Endodermal cell (in vitro differentiated cells): Measurements from ENCODE around the gene OR4D1. TPM values are rescaled to one million over a fixed set of nuclear protein-coding genes. Genes with fewer than 3 reads are reported as not detected.
"Not testable (repeated sequence)": the region's sequence is repeated elsewhere in the genome, so short reads cannot be mapped to it uniquely, and the experiment has no call there.

ENCODE experiments used
- DNase-seq: peaks from one replicate; pipeline ENCODE4 v3.0.0-alpha.2; 2017
- H3K27ac ChIP-seq: 2 replicates; pipeline ENCODE4 v1.5.1; 2013; ENCODE audit warnings: mild to moderate bottlenecking, low read depth, low read length, moderate library complexity
- H3K27me3 ChIP-seq: 2 replicates; pipeline ENCODE4 v1.6.1; 2013; ENCODE audit warnings: mild to moderate bottlenecking, low read length, moderate library complexity; ENCODE audit not compliant: insufficient read depth, control insufficient read depth, poor library complexity, severe bottlenecking
- H3K36me3 ChIP-seq: 2 replicates; pipeline ENCODE4 v1.7.0; 2013; ENCODE audit warnings: mild to moderate bottlenecking, low read length, moderate library complexity; ENCODE audit not compliant: control insufficient read depth, insufficient read depth
- H3K4me1 ChIP-seq: one replicate; pipeline ENCODE4 v1.7.0; 2013; ENCODE audit warnings: low read length; ENCODE audit not compliant: control insufficient read depth, insufficient read depth
- H3K4me3 ChIP-seq: 2 replicates; pipeline ENCODE4 v1.5.1; 2013; ENCODE audit warnings: mild to moderate bottlenecking, low read length, moderate library complexity
- H3K9ac ChIP-seq: 2 replicates; pipeline ENCODE4 v1.6.1; 2013; ENCODE audit warnings: mild to moderate bottlenecking, low read length, moderate library complexity; ENCODE audit not compliant: poor library complexity, severe bottlenecking; ENCODE audit errors: extremely low read depth
- H3K9me3 ChIP-seq: 2 replicates; pipeline ENCODE4 v1.6.1; 2013; ENCODE audit warnings: mild to moderate bottlenecking, low read length, moderate library complexity; ENCODE audit not compliant: control insufficient read depth
- H3K27ac Mint-ChIP-seq: 2 replicates; pipeline ENCODE4 v1.8.0; 2020; ENCODE audit warnings: mixed read lengths
- H3K27me3 Mint-ChIP-seq: 2 replicates; pipeline ENCODE4 v1.8.0; 2021; ENCODE audit warnings: mild to moderate bottlenecking, mixed read lengths; ENCODE audit not compliant: insufficient read depth
- H3K36me3 Mint-ChIP-seq: 2 replicates; pipeline ENCODE4 v1.8.0; 2020; ENCODE audit warnings: low read depth, mixed read lengths
- H3K4me1 Mint-ChIP-seq: 2 replicates; pipeline ENCODE4 v1.8.0; 2020; ENCODE audit warnings: mixed read lengths
- H3K4me3 Mint-ChIP-seq: 2 replicates; pipeline ENCODE4 v1.8.0; 2020; ENCODE audit warnings: mild to moderate bottlenecking, moderate library complexity, mixed read lengths
- H3K9me3 Mint-ChIP-seq: 2 replicates; pipeline ENCODE4 v1.8.0; 2020; ENCODE audit warnings: mild to moderate bottlenecking, mixed read lengths
- CTCF ChIP-seq: fragments of 200-600 bp; sonication (generic); conservative IDR thresholded peaks from 2 replicates; pipeline ENCODE4 v1.5.0; 2021; ENCODE audit warnings: antibody characterized with exemption, mild to moderate bottlenecking
- WGBS, 2 experiments: methylation state at CpG; one replicate each; pipeline versions ENCODE4 v1.1.5 to v1.1.7; 2013; ENCODE audit warnings: missing lambda C conversion rate in 2 of 2, mixed read lengths in 1 of 2; ENCODE audit not compliant: insufficient coverage in 1 of 2, insufficient read length in 1 of 2; 5-methylcytosine and 5-hydroxymethylcytosine counted together
- long read RNA-seq, 4 experiments: library from polyadenylated mRNA in 2 of 4; library from RNA in 1 of 4; library from capped mRNA in 1 of 4; stranded (forward) in 3 of 4; unstranded in 1 of 4; transcript quantifications; one replicate each; pipeline ENCODE4 v2.0.0, GENCODE V29; 2020 to 2021; ENCODE audit warnings: inconsistent platforms in 1 of 4
- polyA plus RNA-seq, 2 experiments: library from polyadenylated mRNA; stranded (reverse); fragments of 50-300 nt; gene quantifications; one replicate each; pipeline ENCODE4 v1.2.3, GENCODE V29; 2013
- total RNA-seq, 2 donors: library from RNA; stranded (reverse); fragmentation: NEBNext Ultra II Directional in 1 of 2; extraction: Animal tissue kit (Norgen Biotek cat#: 25700) in 1 of 2; gene quantifications; 2 replicates in 1 of 2; 3 replicates in 1 of 2; pipeline ENCODE4 v1.2.1, GENCODE V29; 2021

Gene OR4D1
- under 1 TPM; 0.07 to 0.22 TPM for total RNA-seq
- 0.04 TPM for polyA plus RNA-seq (2013, experiment 1 of 2)
- 0.04 TPM for polyA plus RNA-seq (2013, experiment 2 of 2)
- long read RNA-seq, experiment 1, result 0 reads
- long read RNA-seq, experiment 2, result 0 reads
- long read RNA-seq, experiment 3, result 0 reads
- long read RNA-seq, experiment 4, result 0 reads

- Histone ChIP-seq H3K9me3 (peaks cover 18% of the 10 kb centered on the region), H3K27ac (no peak within 1 kb of the TSS), H3K9ac (no peak within 1 kb of the TSS), H3K4me3 (no peak within 1 kb of the TSS), H3K36me3 (no peaks in the 10 kb centered on the region), H3K4me1 (no peaks in the 10 kb centered on the region), H3K27me3 (peaks cover 60% of the 10 kb centered on the region)
- no peak for TF ChIP-seq CTCF
- DNase-seq, result no peak
- peaks cover 19% of the 10 kb centered on the region for H3K9me3 Mint-ChIP-seq
- no peak within 1 kb of the TSS for H3K27ac Mint-ChIP-seq
- H3K36me3 Mint-ChIP-seq, result no peaks in the 10 kb centered on the region
- 79 to 82% methylated on average over 1 of the region's 1 CpG for WGBS, 2 experiments
- no peaks in the 10 kb centered on the region for H3K4me1 Mint-ChIP-seq
- H3K27me3 Mint-ChIP-seq, result peaks cover 60% of the 10 kb centered on the region
- H3K4me3 Mint-ChIP-seq, result no peak within 1 kb of the TSS
Observed at GRCh38 chr17:58147930-58148434, at the start of gene OR4D1. Gene OR4D1 (plus strand): TSS chr17:58148384. CDS start chr17:58155154, 6,770 bp downstream.

- Mint-ChIP-seq H3K4me1 (no peaks in the 10 kb centered on the region), H3K27me3 (no peaks in the 10 kb centered on the region), H3K36me3 (no peaks in the 10 kb centered on the region), H3K27ac (no peak overlapping the region), H3K9me3 (no peaks in the 10 kb centered on the region), H3K4me3 (no peak overlapping the region)
- no peak for DNase-seq
- Histone ChIP-seq H3K4me1 (no peaks in the 10 kb centered on the region), H3K4me3 (no peak overlapping the region), H3K27ac (no peak overlapping the region), H3K27me3 (no peaks in the 10 kb centered on the region), H3K9ac (no peak overlapping the region), H3K9me3 (no peaks in the 10 kb centered on the region), H3K36me3 (no peaks in the 10 kb centered on the region)
- TF ChIP-seq CTCF, result no peak
Observed at GRCh38 chr17:58100506-58100905, 47.7 kb upstream of the OR4D1 start.

- H3K9me3 Mint-ChIP-seq, result not testable (repeated sequence)
Observed at GRCh38 chr17:58101898-58102297, 46.3 kb upstream of the OR4D1 start.

GRCh38 chr17:58105093-58105492 is 43.1 kb upstream of the OR4D1 start:
- peaks cover 3% of the 10 kb centered on the region for H3K9me3 Mint-ChIP-seq
- Histone ChIP-seq H3K4me1 (no peaks in the 10 kb centered on the region), H3K9ac (no peak overlapping the region), H3K27ac (no peak overlapping the region), H3K27me3 (no peaks in the 10 kb centered on the region), H3K9me3 (no peaks in the 10 kb centered on the region), H3K4me3 (no peak overlapping the region), H3K36me3 (no peaks in the 10 kb centered on the region)
- no peak overlapping the region for H3K27ac Mint-ChIP-seq
- DNase-seq, result no peak
- H3K4me3 Mint-ChIP-seq, result no peak overlapping the region
- no peaks in the 10 kb centered on the region for H3K36me3 Mint-ChIP-seq
- 100% methylated on average over 1 of the region's 1 CpG; no CpG with 5 or more reads in 1 of the 2 experiments for WGBS, 2 experiments
- peaks cover 4% of the 10 kb centered on the region for H3K27me3 Mint-ChIP-seq
- H3K4me1 Mint-ChIP-seq, result peaks cover 5% of the 10 kb centered on the region
- TF ChIP-seq CTCF, result no peak

More at GRCh38 chr17:58101898-58102297, 46.3 kb upstream of the OR4D1 start:
- H3K36me3 ChIP-seq, H3K4me3 Mint-ChIP-seq, H3K27me3 Mint-ChIP-seq, H3K9me3 ChIP-seq, H3K4me1 ChIP-seq, H3K9ac ChIP-seq, H3K4me1 Mint-ChIP-seq, H3K4me3 ChIP-seq, H3K36me3 Mint-ChIP-seq, H3K27ac Mint-ChIP-seq, DNase-seq, H3K27me3 ChIP-seq, H3K27ac ChIP-seq: not testable (repeated sequence)
